Activated CD4-positive, alpha-beta T cell treated with anti-CD3 and anti-CD28 coated beads, Interleukin-2, amount 50 U/mL, for 16 hours (primary cell): ENCODE data around the gene SYTL5.

Experiments
- DNase-seq: peaks from one replicate; pipeline ENCODE4 v3.0.0-alpha.2; 2020

Gene SYTL5

GRCh38 chrX:38150993-38151392, 144.6 kb downstream of the SYTL5 start:
- no peak for DNase-seq

DNA sequence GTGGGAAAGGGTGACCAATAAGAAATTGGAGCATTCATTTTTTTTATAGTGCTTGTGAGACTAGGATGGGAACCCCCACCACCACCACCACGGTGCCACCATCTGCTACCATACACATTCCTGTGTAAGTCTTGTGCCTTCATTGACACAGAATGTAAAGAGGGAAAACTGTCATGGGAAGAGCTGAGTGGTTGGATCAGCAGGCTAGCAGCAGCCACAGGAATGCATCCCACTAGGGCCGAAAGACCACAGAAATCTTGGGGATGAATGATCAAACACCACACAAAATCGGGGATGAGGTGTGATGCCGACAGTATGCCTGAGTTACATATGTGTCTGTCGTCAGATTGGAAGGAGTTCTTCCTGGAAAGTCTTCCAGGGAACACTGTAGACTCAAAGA, 145.1 kb downstream of the SYTL5 start:
- DNase-seq: no peak

GRCh38 chrX:38154340-38154739, 148.0 kb downstream of the SYTL5 start:
- no peak for DNase-seq

DNA sequence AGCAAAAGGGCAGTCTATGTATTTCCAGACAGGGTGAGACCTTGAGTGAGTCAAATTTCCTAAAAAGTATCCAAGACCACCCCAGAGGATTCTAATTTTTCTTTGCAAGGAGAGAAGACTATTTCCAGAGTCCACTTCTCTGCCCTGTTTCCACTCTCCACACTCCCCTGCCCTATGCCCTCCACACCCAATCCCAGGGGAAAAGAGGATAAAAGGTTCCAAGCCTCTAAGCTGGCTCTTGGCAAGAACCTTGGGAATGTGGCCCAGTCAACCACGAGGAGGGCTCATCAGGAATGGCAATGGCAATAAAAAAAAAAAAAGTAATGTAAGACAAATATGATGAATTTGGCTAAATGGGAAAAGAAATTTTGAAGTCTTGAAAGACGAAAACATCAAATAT, 148.5 kb downstream of the SYTL5 start:
- DNase-seq: no peak

DNA sequence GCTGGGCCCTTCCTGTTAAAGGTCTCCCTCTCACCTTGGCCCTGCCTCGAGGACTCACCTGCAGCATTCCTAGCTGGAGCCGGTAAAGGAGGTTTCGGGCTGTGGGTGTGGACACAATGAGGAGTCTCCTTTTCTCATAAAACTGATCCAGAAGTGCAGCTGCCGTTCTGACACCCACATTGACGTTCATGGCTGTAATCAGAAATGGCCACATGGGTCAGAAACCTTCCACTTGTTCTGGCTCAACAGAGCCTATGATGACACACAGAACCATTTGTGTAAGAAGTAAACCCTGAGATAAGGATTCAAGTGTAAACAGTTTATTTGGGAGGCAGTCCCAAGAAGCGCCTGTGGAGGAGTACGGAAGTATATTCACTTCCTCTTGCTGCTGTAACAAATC, 150.5 kb downstream of the SYTL5 start:
- no peak for DNase-seq

DNA sequence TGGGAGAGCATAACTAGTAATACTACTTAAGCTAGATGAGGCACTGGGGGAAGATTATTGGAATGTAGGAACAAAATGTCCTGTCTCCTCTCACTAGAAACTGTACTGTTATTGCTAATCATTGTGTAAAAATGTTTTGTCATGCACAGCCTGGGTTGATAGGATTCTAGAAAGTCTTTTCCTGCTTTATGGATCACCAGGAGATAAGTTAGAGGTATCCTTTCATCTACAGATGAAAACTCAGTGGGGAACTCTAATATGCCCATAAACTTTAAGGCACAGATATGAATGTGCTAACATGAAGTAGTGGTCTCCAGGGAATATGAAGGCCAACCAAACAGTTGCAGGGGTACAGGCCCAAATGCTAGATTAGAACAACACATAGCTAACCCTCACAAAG, 156.8 kb downstream of the SYTL5 start:
- DNase-seq: no peak

DNA sequence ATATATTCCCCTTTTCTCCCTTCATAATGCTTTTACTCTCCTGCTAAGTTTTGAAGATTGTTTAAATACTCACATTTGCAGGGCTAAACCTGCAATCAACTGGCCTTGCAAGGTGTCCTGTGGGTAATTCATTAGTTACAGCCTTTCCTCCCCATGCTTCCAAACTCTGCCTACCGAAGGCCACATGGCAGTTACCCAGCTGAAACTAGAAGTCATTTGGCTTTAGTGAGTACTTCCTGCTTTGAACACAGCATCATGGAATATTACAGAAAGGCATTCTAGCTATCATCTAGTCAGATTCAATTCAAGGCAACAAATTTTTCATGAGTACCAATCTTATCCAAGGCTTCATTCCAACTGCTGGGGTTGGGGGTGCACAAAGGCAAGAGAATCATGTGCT, 158.7 kb downstream of the SYTL5 start:
- no peak for DNase-seq

- peak; percentile 40 for DNase-seq
Measured at GRCh38 chrX:38166478-38167083, 160.2 kb downstream of the SYTL5 start.

DNA sequence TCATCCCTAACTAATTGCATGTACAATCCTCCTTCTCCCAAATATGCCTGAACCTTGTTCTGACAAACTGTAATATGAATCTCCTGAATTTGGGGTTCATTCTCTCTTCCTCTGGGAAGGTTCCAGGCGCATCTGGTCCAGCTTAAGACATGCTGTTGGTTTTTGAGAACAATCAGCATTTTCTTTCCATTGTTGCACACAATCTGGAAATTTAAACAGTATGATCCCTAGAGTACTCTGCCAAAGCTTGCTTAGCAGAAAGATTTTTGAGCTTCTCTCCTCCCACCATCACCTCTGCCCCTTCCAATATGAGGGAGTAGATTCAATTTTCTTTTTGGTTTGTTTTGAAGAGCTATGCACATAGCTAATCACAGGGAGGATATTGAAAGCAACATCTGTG, 164.2 kb downstream of the SYTL5 start:
- no peak for DNase-seq

DNA sequence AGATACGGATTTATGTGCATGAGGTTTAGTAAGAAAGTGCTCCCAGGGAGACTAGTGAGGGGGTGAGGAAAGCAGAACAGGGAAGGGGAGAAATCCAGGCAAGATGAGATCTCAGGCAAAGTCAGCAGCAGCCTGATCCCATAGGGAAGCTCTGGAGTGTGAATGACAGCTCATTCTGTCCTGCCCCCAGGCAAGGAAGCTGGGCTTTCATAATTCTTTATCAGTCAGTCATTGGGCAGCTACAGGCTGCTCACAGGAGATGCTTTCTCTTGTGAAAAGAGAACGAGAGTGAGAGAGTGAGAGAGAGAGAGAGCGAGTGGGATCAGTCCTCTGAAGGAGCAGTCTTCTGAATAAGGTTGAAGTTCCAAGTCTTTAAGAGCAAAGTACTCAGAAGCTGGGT, 166.2 kb downstream of the SYTL5 start:
- no peak for DNase-seq

GRCh38 chrX:38175139-38175538, 168.8 kb downstream of the SYTL5 start:
- peak; percentile 6 for DNase-seq

DNA sequence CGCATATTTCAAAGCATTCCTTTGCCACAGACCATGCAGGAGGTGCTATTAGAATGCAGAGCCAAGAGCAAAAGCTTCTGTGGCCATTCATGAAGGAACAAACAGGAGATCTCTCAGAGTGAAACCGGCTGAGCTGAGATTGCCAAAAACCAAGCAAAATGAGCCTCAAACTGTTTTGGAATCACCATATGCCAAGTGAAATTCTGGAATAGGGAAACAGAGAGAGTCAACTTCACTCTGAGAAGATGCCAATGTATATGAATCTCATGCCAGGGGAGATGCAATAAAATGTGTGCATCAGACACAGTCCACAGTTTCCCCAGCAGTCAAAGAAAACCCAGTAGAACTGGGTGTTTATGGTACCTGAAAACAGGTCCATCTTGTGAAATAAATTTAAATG, 172.0 kb downstream of the SYTL5 start:
- DNase-seq: no peak
